Myocyte (in vitro differentiated cells): ENCODE results near the gene NMNAT3. TPM values are rescaled to one million over a fixed set of nuclear protein-coding genes. Genes with fewer than 3 reads are reported as not detected.
A peak's percentile ranks its signal among the peaks of the same experiment; 100 is the strongest.

Experiments used
- DNase-seq: peaks from one replicate; pipeline ENCODE4 v3.0.0-alpha.2; 2012; ENCODE audit warnings: low read depth
- total RNA-seq: library from RNA; depleted of rRNA; stranded (reverse); fragments of >200 nt; gene quantifications from 2 replicates; pipeline ENCODE4 v1.2.3, GENCODE V29; 2014

NMNAT3 gene
- total RNA-seq, 1 donor from 2014 or later: not detected

- DNase-seq: no peak
Measured at GRCh38 chr3:139522421-139522820, 155.4 kb downstream of the NMNAT3 start.

DNA sequence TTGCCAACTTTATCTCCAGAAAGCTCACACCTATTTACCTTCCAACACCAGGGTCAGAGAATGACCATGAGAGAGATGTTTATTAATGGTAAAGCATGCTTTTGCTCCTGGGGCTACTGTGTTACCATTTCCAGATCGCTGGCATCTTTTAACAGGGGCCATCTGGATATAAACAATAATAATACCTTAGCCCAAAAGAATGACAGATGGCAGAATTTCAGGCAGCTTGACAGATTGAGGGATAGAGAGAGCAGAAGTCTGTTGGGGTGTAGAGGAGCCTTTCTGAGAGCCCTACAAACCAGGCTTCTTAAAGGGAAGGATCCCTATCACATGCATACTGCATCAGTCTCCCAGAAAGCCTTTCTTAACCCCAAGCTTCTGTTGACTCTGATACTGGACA is 156.0 kb downstream of the NMNAT3 start:
- DNase-seq: no peak

DNA sequence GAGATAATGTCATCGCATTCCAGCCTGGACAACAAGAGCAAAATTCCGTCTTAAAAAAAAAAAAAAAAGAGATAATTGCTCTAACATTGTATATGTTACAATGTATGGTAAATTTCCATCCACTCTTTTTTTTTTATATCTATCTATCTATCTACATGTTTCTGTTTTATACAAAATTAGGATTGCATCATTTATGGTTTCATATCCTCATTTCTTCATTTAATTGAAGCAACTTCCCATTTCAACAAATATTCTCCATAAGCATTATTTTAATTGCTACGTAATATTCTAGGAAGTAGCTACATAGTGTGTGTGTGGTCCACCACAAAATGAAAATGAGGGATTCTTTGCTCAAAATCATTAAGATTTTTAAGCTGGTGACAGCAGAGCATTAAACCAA is 156.6 kb downstream of the NMNAT3 start:
- DNase-seq: no peak

GRCh38 chr3:139519998-139520737 is 157.6 kb downstream of the NMNAT3 start:
- DNase-seq: peak; percentile 61

- no peak for DNase-seq
Measured at GRCh38 chr3:139518926-139519842, 158.6 kb downstream of the NMNAT3 start.

- DNase-seq: no peak
Measured at GRCh38 chr3:139518306-139518705, 159.5 kb downstream of the NMNAT3 start.

GRCh38 chr3:139517321-139518065 is 160.3 kb downstream of the NMNAT3 start:
- no peak for DNase-seq

DNA sequence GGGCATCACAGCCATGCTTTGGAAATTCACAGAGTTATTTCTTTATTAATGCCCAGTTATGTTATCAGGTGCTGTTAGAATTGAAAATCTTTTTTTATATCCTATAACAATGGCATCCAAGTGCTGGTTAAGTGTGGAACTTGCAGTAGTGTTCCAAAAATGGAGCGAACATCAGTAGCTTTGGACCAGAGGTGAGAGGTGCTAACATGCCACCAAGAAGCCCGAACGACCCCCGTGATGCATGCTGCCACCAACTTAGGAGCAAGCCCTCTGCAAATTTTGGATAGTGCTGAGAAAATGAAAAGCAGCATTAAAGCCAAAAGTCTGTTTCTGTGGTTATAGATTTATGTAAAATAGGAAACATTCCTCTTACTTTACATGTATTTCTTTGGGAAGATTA is 163.0 kb downstream of the NMNAT3 start:
- DNase-seq: no peak

Other genes starting within 250 kb of the NMNAT3 start
- gene RBP2, start 201.5 kb downstream of the NMNAT3 start, total RNA-seq: 0.78 and 0.94 TPM in 2 replicates
- gene RBP1, start 138.2 kb downstream of the NMNAT3 start, total RNA-seq: 8.9 and 9.6 TPM in 2 replicates